ENCODE measurements around the gene ANKEF1.

- no peak for TF ChIP-seq YY1 (IDR thresholded peaks at IDR 0.05; ENCODE audit: insufficient read depth, insufficient read length)
- TF ChIP-seq ZNF274 (IDR thresholded peaks at IDR 0.05; ENCODE audit: low read depth, low read length) = no peak
- no peak for TF ChIP-seq SUZ12 (IDR thresholded peaks at IDR 0.05; ENCODE audit: extremely low read depth, insufficient read depth, insufficient read length)
These were observed 709 bp upstream of the ANKEF1 start for GRCh38 chr20:10033905-10034650.

Measured in NT2/D1 (cell line).